Measurements from ENCODE around the gene RNU7-1. TPM values are rescaled to one million over a fixed set of nuclear protein-coding genes. Genes with fewer than 3 reads are reported as not detected.

RNU7-1 gene
- total and polyA plus RNA-seq, 2 experiments from 2014 or later: not detected

DNA sequence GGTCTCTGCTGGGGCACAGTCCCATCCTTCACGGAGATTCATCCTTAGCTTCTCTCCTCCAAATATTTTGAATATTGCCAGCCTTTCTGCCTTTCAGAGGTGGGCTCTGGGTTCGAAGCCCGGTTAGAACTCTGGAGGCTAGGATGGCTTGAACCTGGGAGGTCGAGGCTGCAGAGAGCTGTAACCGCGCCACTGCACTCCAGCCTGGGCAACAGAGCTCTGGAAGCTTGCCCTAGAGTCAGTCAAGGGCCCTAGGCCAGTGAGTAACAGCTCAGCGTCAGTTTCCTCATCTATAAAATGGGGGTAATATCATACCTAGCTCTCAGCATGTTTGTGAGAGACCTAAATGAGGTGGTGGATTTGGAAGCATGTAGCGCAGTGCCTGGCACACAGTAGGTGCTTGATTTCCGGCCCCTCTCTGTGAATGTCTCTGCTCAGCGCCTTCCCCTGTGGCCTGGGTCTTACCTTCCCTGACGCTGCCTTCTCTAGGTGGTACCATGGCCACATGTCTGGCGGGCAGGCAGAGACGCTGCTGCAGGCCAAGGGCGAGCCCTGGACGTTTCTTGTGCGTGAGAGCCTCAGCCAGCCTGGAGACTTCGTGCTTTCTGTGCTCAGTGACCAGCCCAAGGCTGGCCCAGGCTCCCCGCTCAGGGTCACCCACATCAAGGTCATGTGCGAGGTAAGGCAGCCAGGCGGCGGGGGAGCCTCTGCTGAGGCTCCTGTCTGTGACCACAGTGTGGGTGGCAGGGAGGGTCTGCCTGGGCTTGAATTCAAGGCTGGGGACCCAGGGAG, 10.9 kb downstream of the RNU7-1 start:
- H3K27ac ChIP-seq: peak overlapping the region; percentile 71
- DNase-seq (ENCODE audit: low spot score): no peak
- peaks cover 3% of the 10 kb centered on the region for H3K4me1 ChIP-seq (ENCODE audit: insufficient read depth)
- no peak overlapping the region for H3K4me3 ChIP-seq
- no peaks in the 10 kb centered on the region for H3K79me2 ChIP-seq
- no peak overlapping the region for H3K4me2 ChIP-seq
- H3K36me3 ChIP-seq (replicated peaks; ENCODE audit: insufficient read depth, low read depth): no peaks in the 10 kb centered on the region
- H4K20me1 ChIP-seq (ENCODE audit: insufficient read depth, poor library complexity, severe bottlenecking): no peaks in the 10 kb centered on the region
- no peaks in the 10 kb centered on the region for H3K9me3 ChIP-seq (ENCODE audit: low read depth)
- H3K27me3 ChIP-seq: no peaks in the 10 kb centered on the region
- WGBS (ENCODE audit: low lambda C conversion rate, missing lambda C conversion rate): 95% methylated on average over 21 of the region's 21 CpGs
- H3K9me2 ChIP-seq (replicated peaks; ENCODE audit: insufficient read depth): no peaks in the 10 kb centered on the region
- no peak overlapping the region for H2AFZ ChIP-seq
- TF ChIP-seq, protein P1, sequence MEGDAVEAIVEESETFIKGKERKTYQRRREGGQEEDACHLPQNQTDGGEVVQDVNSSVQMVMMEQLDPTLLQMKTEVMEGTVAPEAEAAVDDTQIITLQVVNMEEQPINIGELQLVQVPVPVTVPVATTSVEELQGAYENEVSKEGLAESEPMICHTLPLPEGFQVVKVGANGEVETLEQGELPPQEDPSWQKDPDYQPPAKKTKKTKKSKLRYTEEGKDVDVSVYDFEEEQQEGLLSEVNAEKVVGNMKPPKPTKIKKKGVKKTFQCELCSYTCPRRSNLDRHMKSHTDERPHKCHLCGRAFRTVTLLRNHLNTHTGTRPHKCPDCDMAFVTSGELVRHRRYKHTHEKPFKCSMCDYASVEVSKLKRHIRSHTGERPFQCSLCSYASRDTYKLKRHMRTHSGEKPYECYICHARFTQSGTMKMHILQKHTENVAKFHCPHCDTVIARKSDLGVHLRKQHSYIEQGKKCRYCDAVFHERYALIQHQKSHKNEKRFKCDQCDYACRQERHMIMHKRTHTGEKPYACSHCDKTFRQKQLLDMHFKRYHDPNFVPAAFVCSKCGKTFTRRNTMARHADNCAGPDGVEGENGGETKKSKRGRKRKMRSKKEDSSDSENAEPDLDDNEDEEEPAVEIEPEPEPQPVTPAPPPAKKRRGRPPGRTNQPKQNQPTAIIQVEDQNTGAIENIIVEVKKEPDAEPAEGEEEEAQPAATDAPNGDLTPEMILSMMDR (IDR thresholded peaks at IDR 0.05; ENCODE audit: poor library complexity): no peak
- TF ChIP-seq EZH2 (IDR thresholded peaks at IDR 0.05; ENCODE audit: borderline replicate concordance) (no peak), EZH2phosphoT487 (IDR thresholded peaks at IDR 0.05; ENCODE audit: low read depth, severe bottlenecking, unreplicated experiment) (no peak)

DNA sequence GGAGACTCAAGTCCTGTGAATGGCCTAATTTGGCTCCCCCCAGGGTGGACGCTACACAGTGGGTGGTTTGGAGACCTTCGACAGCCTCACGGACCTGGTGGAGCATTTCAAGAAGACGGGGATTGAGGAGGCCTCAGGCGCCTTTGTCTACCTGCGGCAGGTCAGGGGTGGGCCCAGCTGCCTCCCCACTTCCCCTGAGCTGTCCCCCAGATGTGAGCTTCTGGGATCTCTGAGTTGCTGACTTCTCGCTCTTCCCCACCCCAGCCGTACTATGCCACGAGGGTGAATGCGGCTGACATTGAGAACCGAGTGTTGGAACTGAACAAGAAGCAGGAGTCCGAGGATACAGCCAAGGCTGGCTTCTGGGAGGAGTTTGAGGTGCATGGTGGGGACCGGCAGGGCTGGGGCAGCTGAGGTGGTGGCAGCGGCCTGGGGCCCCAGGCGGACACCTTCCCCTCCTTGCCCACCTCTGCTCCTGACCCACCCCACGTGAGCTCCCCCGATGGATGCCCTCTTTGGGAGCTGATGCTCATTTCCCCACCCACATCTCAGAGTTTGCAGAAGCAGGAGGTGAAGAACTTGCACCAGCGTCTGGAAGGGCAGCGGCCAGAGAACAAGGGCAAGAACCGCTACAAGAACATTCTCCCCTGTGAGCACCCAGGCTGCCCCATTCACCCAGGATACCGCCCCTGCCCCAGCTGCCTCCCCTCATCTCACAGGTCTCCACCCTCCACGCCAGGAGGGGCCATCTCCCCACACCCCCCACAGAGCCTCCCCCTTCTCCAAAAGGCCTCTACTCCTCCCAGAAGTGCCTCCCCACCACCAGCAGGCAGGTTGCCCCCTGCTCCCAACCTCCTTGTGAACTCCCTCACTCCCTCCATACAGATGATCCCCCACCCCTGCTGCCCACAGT, 11.7 kb downstream of the RNU7-1 start:
- Histone ChIP-seq H3K4me2 (no peak overlapping the region), H3K4me3 (no peak overlapping the region), H3K4me1 (ENCODE audit: insufficient read depth) (peaks cover 3% of the 10 kb centered on the region), H3K9me2 (replicated peaks; ENCODE audit: insufficient read depth) (no peaks in the 10 kb centered on the region), H3K27ac (no peak overlapping the region), H3K9me3 (ENCODE audit: low read depth) (no peaks in the 10 kb centered on the region), H2AFZ (no peak overlapping the region), H3K79me2 (no peaks in the 10 kb centered on the region), H4K20me1 (ENCODE audit: insufficient read depth, poor library complexity, severe bottlenecking) (no peaks in the 10 kb centered on the region), H3K36me3 (replicated peaks; ENCODE audit: insufficient read depth, low read depth) (no peaks in the 10 kb centered on the region), H3K27me3 (no peaks in the 10 kb centered on the region)
- 96% methylated on average over 20 of the region's 22 CpGs for WGBS (ENCODE audit: low lambda C conversion rate, missing lambda C conversion rate)
- TF ChIP-seq EZH2phosphoT487 (IDR thresholded peaks at IDR 0.05; ENCODE audit: low read depth, severe bottlenecking, unreplicated experiment): no peak
- TF ChIP-seq EZH2 (IDR thresholded peaks at IDR 0.05; ENCODE audit: borderline replicate concordance): no peak
- TF ChIP-seq, protein P1 (IDR thresholded peaks at IDR 0.05; ENCODE audit: poor library complexity): no peak
- DNase-seq (ENCODE audit: low spot score): no peak

DNA sequence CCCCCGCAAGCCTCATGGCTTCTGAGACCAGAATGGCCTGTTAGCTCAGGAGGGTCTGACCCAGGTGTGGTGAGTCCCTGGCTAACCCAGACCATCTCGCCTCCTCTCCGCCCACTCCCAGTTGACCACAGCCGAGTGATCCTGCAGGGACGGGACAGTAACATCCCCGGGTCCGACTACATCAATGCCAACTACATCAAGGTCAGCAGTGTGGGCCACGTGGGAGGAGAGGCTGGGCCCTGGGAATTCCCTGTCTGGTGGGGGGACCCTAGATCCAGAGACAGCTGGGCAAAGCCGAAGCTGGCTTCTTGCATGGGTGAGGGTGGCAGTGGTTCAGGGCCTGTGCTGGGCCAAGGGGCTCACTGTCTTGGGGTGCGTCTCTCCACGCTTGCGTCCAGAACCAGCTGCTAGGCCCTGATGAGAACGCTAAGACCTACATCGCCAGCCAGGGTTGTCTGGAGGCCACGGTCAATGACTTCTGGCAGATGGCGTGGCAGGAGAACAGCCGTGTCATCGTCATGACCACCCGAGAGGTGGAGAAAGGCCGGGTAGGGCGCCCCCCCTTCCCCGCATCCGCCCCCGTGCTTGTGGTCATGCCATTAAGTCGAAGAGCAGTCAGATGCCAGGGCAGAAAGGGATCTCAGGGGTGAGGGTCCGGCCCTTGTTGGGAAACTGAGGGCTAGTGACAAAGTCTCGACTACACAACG, 12.6 kb downstream of the RNU7-1 start:
- no peaks in the 10 kb centered on the region for H3K79me2 ChIP-seq
- H3K4me2 ChIP-seq: no peak overlapping the region
- H3K9me3 ChIP-seq (ENCODE audit: low read depth): no peaks in the 10 kb centered on the region
- peaks cover 7% of the 10 kb centered on the region for H3K4me1 ChIP-seq (ENCODE audit: insufficient read depth)
- H4K20me1 ChIP-seq (ENCODE audit: insufficient read depth, poor library complexity, severe bottlenecking): no peaks in the 10 kb centered on the region
- H3K36me3 ChIP-seq (replicated peaks; ENCODE audit: insufficient read depth, low read depth): no peaks in the 10 kb centered on the region
- H3K9me2 ChIP-seq (replicated peaks; ENCODE audit: insufficient read depth): no peaks in the 10 kb centered on the region
- H3K27me3 ChIP-seq: no peaks in the 10 kb centered on the region
- WGBS (ENCODE audit: low lambda C conversion rate, missing lambda C conversion rate): 89% methylated on average over 28 of the region's 28 CpGs
- DNase-seq (ENCODE audit: low spot score): no peak
- H3K27ac ChIP-seq: no peak overlapping the region
- H2AFZ ChIP-seq: no peak overlapping the region
- no peak overlapping the region for H3K4me3 ChIP-seq
- TF ChIP-seq, protein P1 (IDR thresholded peaks at IDR 0.05; ENCODE audit: poor library complexity): no peak
- no peak for TF ChIP-seq EZH2phosphoT487 (IDR thresholded peaks at IDR 0.05; ENCODE audit: low read depth, severe bottlenecking, unreplicated experiment)
- no peak for TF ChIP-seq EZH2 (IDR thresholded peaks at IDR 0.05; ENCODE audit: borderline replicate concordance)

All from hepatocyte (in vitro differentiated cells).